Stimulated activated CD4-positive, alpha-beta T cell treated with anti-CD3 and anti-CD28 coated beads, Interleukin-1b, Interleukin-23, amount 100 ng/mL, for 24 hours (primary cell): ENCODE data around the gene RET.
"Not testable (repeated sequence)": the region's sequence is repeated elsewhere in the genome, so short reads cannot be mapped to it uniquely, and the experiment has no call there.

Experiments
- DNase-seq, 4 experiments: peaks; one replicate each; pipeline ENCODE4 v3.0.0-alpha.2; 2020; ENCODE audit warnings: low read depth in 4 of 4, low spot score in 1 of 4

Gene RET

DNA sequence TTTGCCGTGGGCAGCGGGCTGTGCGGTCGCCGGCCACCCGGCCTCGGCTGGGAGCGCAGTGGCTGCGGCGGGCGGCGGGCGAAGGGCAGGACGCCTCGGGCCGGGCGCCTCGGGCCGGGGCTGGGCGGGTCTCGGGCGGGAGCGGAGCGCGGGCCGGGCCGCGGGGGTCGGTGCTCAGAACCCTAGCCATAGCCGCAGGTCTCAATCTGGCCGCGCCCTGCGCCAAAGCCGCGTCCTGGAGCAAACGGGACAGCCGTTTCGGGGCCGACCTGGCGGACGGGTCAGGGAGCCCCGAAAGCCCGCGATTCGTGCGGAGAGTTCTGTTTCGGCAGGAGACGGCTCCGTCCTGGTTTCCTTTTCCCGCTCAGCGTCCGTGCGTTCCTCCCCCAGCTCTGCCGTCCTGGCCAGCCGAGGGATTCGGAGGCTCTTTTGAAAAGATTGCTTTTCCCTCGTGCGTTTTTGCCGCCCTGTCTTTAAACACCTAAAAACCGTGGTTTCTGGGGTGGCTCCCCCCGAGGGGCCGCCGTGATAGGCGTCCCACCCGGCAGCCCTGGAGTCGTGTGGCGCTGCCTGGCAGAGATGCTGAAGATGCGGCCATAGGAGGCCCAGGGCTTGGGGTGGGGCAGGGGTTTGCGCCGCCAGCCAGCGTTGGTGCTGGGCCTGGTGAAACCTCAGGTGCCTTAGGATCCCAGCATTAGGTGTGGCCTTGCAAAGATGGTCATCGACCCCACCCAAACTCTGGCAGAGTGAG is 727 bp downstream of the RET start:
- no peak for DNase-seq

DNA sequence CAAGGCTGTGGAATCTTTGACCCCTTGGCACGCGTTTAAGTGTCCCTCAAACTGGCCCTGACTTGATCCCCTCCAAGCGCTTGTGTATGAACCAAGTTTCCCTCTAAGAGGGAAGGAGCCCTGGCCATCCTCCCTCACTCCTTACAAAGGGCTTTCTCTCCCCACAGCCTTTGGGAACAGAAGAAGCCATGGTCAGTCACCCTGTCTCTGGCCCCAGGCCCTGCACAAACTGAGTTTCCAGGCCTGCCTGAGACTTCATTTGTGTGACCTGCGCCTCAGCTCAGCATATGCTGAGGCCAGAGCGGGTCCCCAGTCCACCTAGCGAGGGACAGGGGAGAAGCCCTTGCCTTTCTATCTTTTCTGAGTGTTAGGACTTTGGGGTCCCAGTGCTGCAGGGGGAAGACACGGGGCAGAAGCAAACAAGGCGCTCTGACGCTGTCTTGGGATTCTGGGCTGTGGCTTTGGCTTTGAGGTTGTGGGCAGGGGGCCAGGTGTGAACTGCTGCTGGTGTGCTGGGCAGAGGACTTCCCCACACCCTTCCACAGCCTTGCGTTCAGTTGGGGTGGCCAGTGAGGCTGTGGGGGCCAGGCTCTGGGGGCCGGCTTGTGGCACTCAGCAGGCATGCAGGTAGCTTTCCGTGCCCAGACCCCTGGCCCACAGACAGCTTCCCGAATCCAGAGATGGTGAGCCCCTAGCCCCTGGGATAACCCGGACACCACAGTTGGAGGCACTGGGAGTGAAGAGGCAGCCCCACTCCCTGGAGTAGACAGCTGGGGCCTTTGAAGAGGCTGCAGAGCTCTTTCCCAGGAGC is 1.5 kb downstream of the RET start:
- DNase-seq, result no peak

DNA sequence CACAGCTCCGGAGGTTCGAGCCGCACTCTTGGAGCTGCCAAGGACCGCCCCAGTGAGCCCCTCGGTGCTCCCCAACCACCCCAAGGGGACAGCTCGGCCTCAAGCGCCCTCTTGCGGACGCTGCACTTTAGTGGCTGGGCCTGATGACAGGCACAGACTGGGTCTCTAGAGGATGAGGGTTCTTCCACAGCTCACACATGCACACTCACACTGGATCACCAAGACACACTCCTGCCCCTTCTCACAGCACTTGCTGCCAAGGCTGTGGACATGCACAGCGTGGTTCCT is 2.1 kb downstream of the RET start:
- DNase-seq, result no peak

DNA sequence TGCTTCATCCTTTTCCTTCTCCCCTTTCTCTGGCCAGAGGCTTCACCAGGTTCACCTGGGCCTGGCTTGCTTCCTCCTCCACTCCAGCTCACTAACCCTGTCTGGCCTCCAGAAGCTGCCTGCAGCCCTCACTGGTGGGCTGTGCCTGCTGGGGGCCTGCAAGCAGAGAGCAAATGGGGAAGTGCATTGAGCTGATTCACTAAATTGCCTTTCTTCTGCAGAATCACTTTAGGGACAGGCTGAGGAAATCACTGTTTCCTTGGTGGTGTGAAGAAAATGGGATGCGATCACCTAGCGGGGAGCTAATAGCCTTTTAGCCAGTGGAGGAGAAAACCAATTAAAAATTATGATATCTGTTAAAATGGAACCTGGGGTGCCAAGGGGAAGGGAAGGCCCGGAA is 3.0 kb downstream of the RET start:
- DNase-seq, result no peak

GRCh38 chr10:43082087-43082486 is 5.2 kb downstream of the RET start:
- DNase-seq, result no peak

- DNase-seq, result no peak
Measured at GRCh38 chr10:43082746-43083145, 5.9 kb downstream of the RET start.

DNA sequence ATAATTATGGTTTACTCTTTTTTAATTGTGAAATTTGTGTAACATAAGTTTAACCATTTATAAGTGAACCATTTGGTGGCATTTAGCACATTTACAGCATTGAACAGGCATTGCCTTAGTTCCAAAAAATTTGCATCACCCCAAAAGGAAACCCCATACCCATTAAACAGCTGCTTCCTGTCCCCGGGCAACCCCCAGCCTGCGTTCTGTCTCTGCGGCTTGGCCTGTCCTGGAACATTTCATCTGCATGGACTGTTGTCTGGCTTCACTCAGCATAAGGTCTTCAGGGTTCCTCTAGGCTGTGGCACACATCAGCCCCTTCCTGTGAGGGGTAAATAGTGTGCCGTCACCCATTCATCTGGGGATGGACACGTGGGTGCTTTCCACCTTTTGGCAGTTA is 6.9 kb downstream of the RET start:
- no peak for DNase-seq

GRCh38 chr10:43084812-43085211 is 7.9 kb downstream of the RET start:
- no peak for DNase-seq

DNA sequence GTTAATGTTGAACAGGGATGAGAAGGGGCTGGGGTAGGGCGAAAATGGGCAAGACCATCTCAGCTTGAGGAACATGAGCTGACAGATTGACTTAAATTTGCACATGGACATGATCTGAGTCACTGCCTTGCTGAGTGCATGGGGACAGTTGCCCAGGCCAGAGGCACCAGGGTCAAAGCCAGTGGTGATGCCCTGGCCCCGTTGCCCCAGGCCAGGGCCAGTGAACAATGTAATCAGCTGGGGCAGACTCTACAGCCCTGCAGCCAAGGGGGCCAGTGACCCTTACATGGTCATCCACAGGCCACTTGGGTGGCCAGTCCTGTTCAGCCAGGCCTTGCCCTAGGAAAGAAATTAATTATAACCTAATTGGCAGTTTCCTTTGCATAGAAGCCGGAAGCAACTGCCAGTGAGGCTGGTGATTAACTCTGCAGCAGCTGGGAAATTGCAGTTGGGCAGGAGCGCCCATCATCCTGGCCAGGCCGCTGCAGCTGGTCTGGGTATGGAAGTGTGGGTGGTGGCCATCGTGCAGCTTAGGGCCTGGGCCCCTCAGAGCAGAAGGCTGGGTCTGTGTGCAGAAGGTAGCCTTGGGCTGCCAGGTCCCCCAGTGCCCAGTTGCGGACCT is 9.6 kb downstream of the RET start:
- no peak for DNase-seq

GRCh38 chr10:43089519-43089918 is 12.7 kb downstream of the RET start:
- no peak for DNase-seq

- no peak for DNase-seq
Measured at GRCh38 chr10:43090188-43090587, 13.3 kb downstream of the RET start.

DNA sequence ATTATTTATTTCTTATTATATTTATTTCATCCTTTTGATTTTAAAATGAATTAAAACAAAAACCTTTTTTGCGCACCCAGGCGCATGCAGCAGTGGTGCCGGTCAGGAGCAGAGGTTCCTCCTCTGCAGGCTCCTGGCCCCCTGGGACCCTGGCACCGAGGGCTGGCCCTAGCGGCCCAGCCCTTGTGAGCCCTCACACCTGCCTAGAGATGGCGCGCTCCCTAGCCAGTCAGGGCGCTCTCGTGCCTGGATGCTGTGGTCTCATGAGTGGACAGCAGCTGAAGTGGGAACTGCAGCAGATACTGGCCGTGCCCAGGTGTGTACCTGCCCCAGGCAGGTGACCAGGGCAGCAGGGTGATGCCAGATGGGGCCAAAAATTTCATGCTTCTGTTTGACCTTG is 13.8 kb downstream of the RET start:
- no peak for DNase-seq

DNA sequence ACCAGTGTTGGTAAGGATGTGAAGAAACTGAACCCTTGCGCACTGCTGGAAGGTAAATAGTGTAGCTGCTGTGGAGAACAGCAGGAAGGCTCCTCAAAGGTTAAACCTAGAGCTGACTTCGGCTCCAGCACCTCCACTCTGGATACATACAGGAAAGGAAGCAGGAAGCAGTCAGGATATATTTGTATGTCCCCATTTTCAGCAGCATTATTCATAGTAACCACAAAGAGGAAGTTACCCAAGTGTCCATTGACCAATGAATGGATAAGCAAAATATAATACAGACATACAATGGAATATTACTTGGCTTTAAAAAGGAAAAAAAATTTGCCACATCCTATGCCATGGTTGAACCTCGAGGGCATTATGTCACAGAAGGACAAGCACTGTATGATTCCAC is 15.0 kb downstream of the RET start:
- DNase-seq, result no peak

- no peak for DNase-seq
Measured at GRCh38 chr10:43093423-43094076, 16.7 kb downstream of the RET start.

- no peak for DNase-seq
Measured at GRCh38 chr10:43094085-43094484, 17.2 kb downstream of the RET start.

- DNase-seq, result not testable (repeated sequence)
Measured at GRCh38 chr10:43099339-43099738, 22.5 kb downstream of the RET start.

- no peak for DNase-seq
Measured at GRCh38 chr10:43099928-43100327, 23.1 kb downstream of the RET start.

- no peak for DNase-seq
Measured at GRCh38 chr10:43100366-43100765, 23.5 kb downstream of the RET start.

GRCh38 chr10:43102063-43102828 is 25.4 kb downstream of the RET start:
- no peak for DNase-seq

- peak; percentile 56 to 70 (median 65) for DNase-seq
Measured at GRCh38 chr10:43105102-43105955, 28.5 kb downstream of the RET start.
